Neural progenitor cell (in vitro differentiated cells): Measurements from ENCODE around the gene JPH2. TPM values are rescaled to one million over a fixed set of nuclear protein-coding genes. Genes with fewer than 3 reads are reported as not detected.
"Not testable (repeated sequence)": the region's sequence is repeated elsewhere in the genome, so short reads cannot be mapped to it uniquely, and the experiment has no call there.

Source experiments
- DNase-seq: peaks from one replicate; pipeline ENCODE4 v3.0.0-alpha.2; 2016; ENCODE audit warnings: low spot score
- H2AFZ ChIP-seq: fragments of 200-600 bp; sonication (generic); replicated peaks from 2 replicates; pipeline ENCODE4 v1.6.1; 2016; ENCODE audit warnings: antibody characterized with exemption
- H3F3A ChIP-seq: fragments of 200-600 bp; sonication (generic); 2 replicates; pipeline ENCODE4 v1.6.1; 2016; ENCODE audit warnings: antibody characterized with exemption, low read depth
- H3K27ac ChIP-seq: fragments of 200-600 bp; sonication (generic); 2 replicates; pipeline ENCODE4 v1.5.1; 2016; ENCODE audit warnings: mild to moderate bottlenecking
- H3K27me3 ChIP-seq: fragments of 200-600 bp; sonication (generic); 2 replicates; pipeline ENCODE4 v1.6.1; 2016; ENCODE audit warnings: mild to moderate bottlenecking, moderate library complexity
- H3K36me3 ChIP-seq: fragments of 200-600 bp; sonication (generic); 2 replicates; pipeline ENCODE4 v1.5.1; 2016
- H3K4me1 ChIP-seq: fragments of 200-600 bp; sonication (generic); 2 replicates; pipeline ENCODE4 v1.6.1; 2016; ENCODE audit warnings: mixed run types
- H3K4me2 ChIP-seq: fragments of 200-600 bp; sonication (generic); 2 replicates; pipeline ENCODE4 v1.6.1; 2016
- H3K4me3 ChIP-seq: fragments of 200-600 bp; sonication (generic); 2 replicates; pipeline ENCODE4 v1.5.1; 2016
- H3K79me2 ChIP-seq: fragments of 200-600 bp; sonication (generic); 2 replicates; pipeline ENCODE4 v1.6.1; 2016; ENCODE audit warnings: low read depth
- H3K9ac ChIP-seq: fragments of 200-600 bp; sonication (generic); 2 replicates; pipeline ENCODE4 v1.6.1; 2016
- H3K9me3 ChIP-seq: fragments of 200-600 bp; sonication (generic); 2 replicates; pipeline ENCODE4 v1.5.1; 2016; ENCODE audit warnings: low read depth
- H4K20me1 ChIP-seq: fragments of 200-600 bp; sonication (generic); 2 replicates; pipeline ENCODE4 v1.6.1; 2016; ENCODE audit warnings: low read depth
- H3K27ac Mint-ChIP-seq: 3 replicates; pipeline ENCODE4 v1.8.0; 2021; ENCODE audit warnings: mixed read lengths
- H3K27me3 Mint-ChIP-seq: 2 replicates; pipeline ENCODE4 v1.8.0; 2022; ENCODE audit warnings: low read depth, mild to moderate bottlenecking, inconsistent platforms, moderate library complexity, mixed read lengths; ENCODE audit not compliant: insufficient read depth
- H3K36me3 Mint-ChIP-seq: 3 replicates; pipeline ENCODE4 v1.8.0; 2021; ENCODE audit warnings: mixed read lengths
- H3K4me1 Mint-ChIP-seq: 3 replicates; pipeline ENCODE4 v1.8.0; 2021; ENCODE audit warnings: mixed read lengths
- H3K4me3 Mint-ChIP-seq: 3 replicates; pipeline ENCODE4 v1.8.0; 2021; ENCODE audit warnings: mild to moderate bottlenecking, moderate library complexity, mixed read lengths
- H3K9me3 Mint-ChIP-seq: 3 replicates; pipeline ENCODE4 v1.8.0; 2020; ENCODE audit warnings: mixed read lengths
- CTCF ChIP-seq: fragments of 200-600 bp; sonication (generic); IDR thresholded peaks from 2 replicates; pipeline ENCODE4 v1.5.1; 2017; ENCODE audit warnings: antibody characterized with exemption, mild to moderate bottlenecking
- EZH2 ChIP-seq: fragments of 200-600 bp; sonication (generic); IDR thresholded peaks from 2 replicates; pipeline ENCODE4 v1.6.1; 2017; ENCODE audit warnings: antibody characterized with exemption, mild to moderate bottlenecking, moderate library complexity
- EZH2phosphoT487 ChIP-seq: fragments of 200-600 bp; sonication (generic); IDR thresholded peaks from 2 replicates; pipeline ENCODE4 v1.6.1; 2017; ENCODE audit warnings: antibody characterized with exemption
- total RNA-seq: library from RNA; depleted of rRNA; stranded (reverse); fragments of >200 nt; gene quantifications from 2 replicates; pipeline ENCODE4 v1.2.3, GENCODE V29; 2015; ENCODE audit warnings: low replicate concordance

The JPH2 gene
- total RNA-seq, 1 donor from 2014 or later: not detected

- H2AFZ ChIP-seq: no peak overlapping the region
- Mint-ChIP-seq H3K27ac (no peak overlapping the region), H3K9me3 (no peaks in the 10 kb centered on the region), H3K4me1 (peaks cover 6% of the 10 kb centered on the region), H3K4me3 (no peak overlapping the region), H3K36me3 (no peaks in the 10 kb centered on the region), H3K27me3 (no peaks in the 10 kb centered on the region)
- H3F3A ChIP-seq: peaks cover 26% of the 10 kb centered on the region
- TF ChIP-seq EZH2 (no peak), EZH2phosphoT487 (no peak), CTCF (no peak)
- no peaks in the 10 kb centered on the region for H3K36me3 ChIP-seq
- no peak for DNase-seq
- no peaks in the 10 kb centered on the region for H3K9me3 ChIP-seq
- no peak overlapping the region for H3K27ac ChIP-seq
- no peak overlapping the region for H3K4me3 ChIP-seq
- peaks cover 11% of the 10 kb centered on the region for H3K4me1 ChIP-seq
- H3K79me2 ChIP-seq: no peaks in the 10 kb centered on the region
- H3K27me3 ChIP-seq: no peaks in the 10 kb centered on the region
- H3K9ac ChIP-seq: no peak overlapping the region
- no peaks in the 10 kb centered on the region for H4K20me1 ChIP-seq
- H3K4me2 ChIP-seq: no peak overlapping the region
These were observed 52.0 kb downstream of the JPH2 start for GRCh38 chr20:44135012-44135412.

- no peaks in the 10 kb centered on the region for H4K20me1 ChIP-seq
- Mint-ChIP-seq H3K4me3 (no peak overlapping the region), H3K4me1 (peaks cover 10% of the 10 kb centered on the region), H3K9me3 (no peaks in the 10 kb centered on the region), H3K36me3 (no peaks in the 10 kb centered on the region), H3K27me3 (no peaks in the 10 kb centered on the region), H3K27ac (no peak overlapping the region)
- no peak overlapping the region for H3K4me2 ChIP-seq
- peaks cover 11% of the 10 kb centered on the region for H3K4me1 ChIP-seq
- TF ChIP-seq CTCF: no peak
- no peak for TF ChIP-seq EZH2phosphoT487
- TF ChIP-seq EZH2: no peak
- DNase-seq: no peak
- no peak overlapping the region for H3K27ac ChIP-seq
- H2AFZ ChIP-seq: no peak overlapping the region
- H3K9ac ChIP-seq: no peak overlapping the region
- H3K4me3 ChIP-seq: no peak overlapping the region
- no peaks in the 10 kb centered on the region for H3K36me3 ChIP-seq
- no peaks in the 10 kb centered on the region for H3K79me2 ChIP-seq
- no peaks in the 10 kb centered on the region for H3K27me3 ChIP-seq
- no peaks in the 10 kb centered on the region for H3K9me3 ChIP-seq
- H3F3A ChIP-seq: peaks cover 26% of the 10 kb centered on the region
These were observed 53.6 kb downstream of the JPH2 start for GRCh38 chr20:44133424-44133823.

- H3K27ac Mint-ChIP-seq: no peak overlapping the region
- Histone ChIP-seq H3K4me2 (no peak overlapping the region), H3K4me3 (no peak overlapping the region), H3K9ac (no peak overlapping the region), H3K9me3 (no peaks in the 10 kb centered on the region), H2AFZ (no peak overlapping the region), H3K4me1 (peaks cover under 1% of the 10 kb centered on the region), H3K27ac (no peak overlapping the region), H3K36me3 (no peaks in the 10 kb centered on the region), H4K20me1 (no peaks in the 10 kb centered on the region), H3K79me2 (no peaks in the 10 kb centered on the region), H3F3A (peaks cover 18% of the 10 kb centered on the region), H3K27me3 (no peaks in the 10 kb centered on the region)
- H3K27me3 Mint-ChIP-seq: no peaks in the 10 kb centered on the region
- no peaks in the 10 kb centered on the region for H3K9me3 Mint-ChIP-seq
- H3K36me3 Mint-ChIP-seq: no peaks in the 10 kb centered on the region
- no peak for DNase-seq
- no peak overlapping the region for H3K4me3 Mint-ChIP-seq
- peaks cover 5% of the 10 kb centered on the region for H3K4me1 Mint-ChIP-seq
- no peak for TF ChIP-seq EZH2
These were observed 55.3 kb downstream of the JPH2 start for GRCh38 chr20:44131704-44132103.

- no peak overlapping the region for H2AFZ ChIP-seq
- no peaks in the 10 kb centered on the region for H3K9me3 Mint-ChIP-seq
- no peaks in the 10 kb centered on the region for H4K20me1 ChIP-seq
- no peaks in the 10 kb centered on the region for H3K27me3 Mint-ChIP-seq
- no peak for DNase-seq
- H3K27ac Mint-ChIP-seq: no peak overlapping the region
- no peak overlapping the region for H3K9ac ChIP-seq
- H3K79me2 ChIP-seq: no peaks in the 10 kb centered on the region
- H3K36me3 ChIP-seq: no peaks in the 10 kb centered on the region
- no peaks in the 10 kb centered on the region for H3K27me3 ChIP-seq
- H3K4me3 ChIP-seq: no peak overlapping the region
- peaks cover 4% of the 10 kb centered on the region for H3K4me1 Mint-ChIP-seq
- H3K9me3 ChIP-seq: no peaks in the 10 kb centered on the region
- H3K27ac ChIP-seq: no peak overlapping the region
- TF ChIP-seq EZH2phosphoT487 (no peak), EZH2 (no peak), CTCF (no peak)
- no peaks in the 10 kb centered on the region for H3K4me1 ChIP-seq
- H3K36me3 Mint-ChIP-seq: no peaks in the 10 kb centered on the region
- H3K4me3 Mint-ChIP-seq: no peak overlapping the region
- peaks cover 10% of the 10 kb centered on the region for H3F3A ChIP-seq
- no peak overlapping the region for H3K4me2 ChIP-seq
These were observed 56.9 kb downstream of the JPH2 start for GRCh38 chr20:44129911-44130718.

GRCh38 chr20:44129300-44129699 is 57.7 kb downstream of the JPH2 start:
- H2AFZ ChIP-seq, H3K27ac ChIP-seq, DNase-seq, H3K4me3 ChIP-seq, H3K4me3 Mint-ChIP-seq, H3K36me3 ChIP-seq, H4K20me1 ChIP-seq, H3F3A ChIP-seq, H3K27me3 ChIP-seq, H3K9ac ChIP-seq, H3K4me1 ChIP-seq, H3K9me3 Mint-ChIP-seq, H3K36me3 Mint-ChIP-seq, H3K79me2 ChIP-seq, H3K27me3 Mint-ChIP-seq, H3K27ac Mint-ChIP-seq, H3K4me1 Mint-ChIP-seq, H3K9me3 ChIP-seq, H3K4me2 ChIP-seq: not testable (repeated sequence)
